ENCODE measurements around the gene CCDC146. TPM values are rescaled to one million over a fixed set of nuclear protein-coding genes. Genes with fewer than 3 reads are reported as not detected.

Gene CCDC146
- total RNA-seq, 1 experiment from 2014 or later: 1.1 TPM

DNA sequence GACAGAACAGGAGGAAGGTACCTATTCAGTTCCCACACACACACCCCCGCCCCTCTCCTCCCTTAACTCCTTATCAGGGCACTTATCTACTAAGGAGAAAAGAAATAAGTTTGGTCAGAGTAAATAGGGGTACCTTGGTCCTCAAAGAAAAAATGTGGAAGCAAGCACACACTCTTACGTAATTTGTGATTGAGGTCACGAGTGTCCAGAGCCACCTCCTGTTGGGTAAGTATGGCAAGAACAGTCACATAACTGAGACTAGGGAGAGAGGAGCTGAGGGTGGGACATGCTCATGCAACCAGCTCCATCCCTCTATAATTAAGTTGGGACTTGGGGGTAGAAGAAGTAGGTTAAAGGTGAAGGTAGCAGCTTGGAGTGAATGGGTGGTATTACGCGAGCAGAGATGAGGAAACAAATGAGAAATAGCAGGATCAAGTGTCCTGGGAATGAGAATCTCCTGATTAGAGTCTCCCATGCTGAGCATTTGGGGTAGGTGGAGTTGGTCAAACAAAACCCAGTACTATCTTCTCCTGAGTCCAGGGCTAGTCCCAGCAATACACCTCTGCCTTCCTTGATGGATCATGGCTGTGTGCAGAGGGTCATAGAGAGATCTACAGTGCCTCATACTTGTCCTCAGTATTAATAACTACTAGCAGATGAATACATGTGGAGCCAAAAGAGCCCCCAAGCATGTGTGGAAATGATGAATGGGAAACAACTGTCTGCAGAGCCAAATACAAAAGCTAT is 216.6 kb downstream of the CCDC146 start:
- H3K27ac Mint-ChIP-seq: no peak overlapping the region
- POLR2A ChIA-PET: no interaction called here
- TF ChIP-seq ZNF219 (CRISPR knock-in tag; IDR thresholded peaks at IDR 0.05; ENCODE audit: borderline replicate concordance): no peak
- TF ChIP-seq TEAD4 (CRISPR knock-in tag; IDR thresholded peaks at IDR 0.05): no peak
- no peak for TF ChIP-seq SP1 (CRISPR knock-in tag; conservative IDR thresholded peaks at IDR 0.05)
- TF ChIP-seq ERG (CRISPR knock-in tag; IDR thresholded peaks at IDR 0.05): no peak
- TF ChIP-seq E2F1 (CRISPR knock-in tag; IDR thresholded peaks at IDR 0.05): no peak
- TF ChIP-seq FOXK1 (CRISPR knock-in tag; IDR thresholded peaks at IDR 0.05): no peak
- TF ChIP-seq, protein P1, sequence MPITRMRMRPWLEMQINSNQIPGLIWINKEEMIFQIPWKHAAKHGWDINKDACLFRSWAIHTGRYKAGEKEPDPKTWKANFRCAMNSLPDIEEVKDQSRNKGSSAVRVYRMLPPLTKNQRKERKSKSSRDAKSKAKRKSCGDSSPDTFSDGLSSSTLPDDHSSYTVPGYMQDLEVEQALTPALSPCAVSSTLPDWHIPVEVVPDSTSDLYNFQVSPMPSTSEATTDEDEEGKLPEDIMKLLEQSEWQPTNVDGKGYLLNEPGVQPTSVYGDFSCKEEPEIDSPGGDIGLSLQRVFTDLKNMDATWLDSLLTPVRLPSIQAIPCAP (CRISPR knock-in tag; IDR thresholded peaks at IDR 0.05): no peak
- TF ChIP-seq, protein P2, sequence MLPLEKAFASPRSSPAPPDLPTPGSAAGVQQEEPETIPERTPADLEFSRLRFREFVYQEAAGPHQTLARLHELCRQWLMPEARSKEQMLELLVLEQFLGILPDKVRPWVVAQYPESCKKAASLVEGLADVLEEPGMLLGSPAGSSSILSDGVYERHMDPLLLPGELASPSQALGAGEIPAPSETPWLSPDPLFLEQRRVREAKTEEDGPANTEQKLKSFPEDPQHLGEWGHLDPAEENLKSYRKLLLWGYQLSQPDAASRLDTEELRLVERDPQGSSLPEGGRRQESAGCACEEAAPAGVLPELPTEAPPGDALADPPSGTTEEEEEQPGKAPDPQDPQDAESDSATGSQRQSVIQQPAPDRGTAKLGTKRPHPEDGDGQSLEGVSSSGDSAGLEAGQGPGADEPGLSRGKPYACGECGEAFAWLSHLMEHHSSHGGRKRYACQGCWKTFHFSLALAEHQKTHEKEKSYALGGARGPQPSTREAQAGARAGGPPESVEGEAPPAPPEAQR (CRISPR knock-in tag; IDR thresholded peaks at IDR 0.05): no peak
- TF ChIP-seq, protein P3, sequence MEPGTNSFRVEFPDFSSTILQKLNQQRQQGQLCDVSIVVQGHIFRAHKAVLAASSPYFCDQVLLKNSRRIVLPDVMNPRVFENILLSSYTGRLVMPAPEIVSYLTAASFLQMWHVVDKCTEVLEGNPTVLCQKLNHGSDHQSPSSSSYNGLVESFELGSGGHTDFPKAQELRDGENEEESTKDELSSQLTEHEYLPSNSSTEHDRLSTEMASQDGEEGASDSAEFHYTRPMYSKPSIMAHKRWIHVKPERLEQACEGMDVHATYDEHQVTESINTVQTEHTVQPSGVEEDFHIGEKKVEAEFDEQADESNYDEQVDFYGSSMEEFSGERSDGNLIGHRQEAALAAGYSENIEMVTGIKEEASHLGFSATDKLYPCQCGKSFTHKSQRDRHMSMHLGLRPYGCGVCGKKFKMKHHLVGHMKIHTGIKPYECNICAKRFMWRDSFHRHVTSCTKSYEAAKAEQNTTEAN (CRISPR knock-in tag; IDR thresholded peaks at IDR 0.05): no peak
- TF ChIP-seq ZNF121 (CRISPR knock-in tag; IDR thresholded peaks at IDR 0.05): no peak
- no peak for TF ChIP-seq CREM (CRISPR knock-in tag; IDR thresholded peaks at IDR 0.05)
- no peak for TF ChIP-seq OVOL2 (CRISPR knock-in tag; IDR thresholded peaks at IDR 0.05; ENCODE audit: borderline replicate concordance)
- TF ChIP-seq PRDM15 (CRISPR knock-in tag; IDR thresholded peaks at IDR 0.05): no peak
- no peak for TF ChIP-seq TP53 (CRISPR knock-in tag; IDR thresholded peaks at IDR 0.05)

DNA sequence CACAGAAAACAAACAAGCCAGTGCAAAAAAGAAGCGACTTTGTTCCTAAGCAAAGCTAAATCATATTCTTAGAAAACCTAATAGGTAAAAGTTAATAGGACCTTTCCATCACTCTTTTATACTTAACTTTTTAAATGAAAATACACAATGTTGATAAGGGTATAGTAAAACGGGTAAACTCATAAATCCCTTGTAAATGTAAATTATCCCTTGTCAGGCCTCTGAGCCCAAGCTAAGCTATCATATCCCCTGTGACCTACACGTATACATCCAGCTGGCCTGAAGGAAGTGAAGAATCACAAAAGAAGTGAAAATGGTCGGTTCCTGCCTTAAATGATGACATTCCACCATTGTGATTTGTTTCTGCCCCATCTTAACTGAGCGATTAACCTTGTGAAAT is 217.3 kb downstream of the CCDC146 start:
- no peaks in the 10 kb centered on the region; the same call in 1 of the 2 replicates for H3K4me1 Mint-ChIP-seq
- peaks cover 13% of the 10 kb centered on the region for H3K36me3 Mint-ChIP-seq
- CTCF ChIA-PET: no interaction called here
- H3K27ac Mint-ChIP-seq: no peak overlapping the region
- H3K27me3 Mint-ChIP-seq (ENCODE audit: low read depth): 0 out of 2 replicates have a peak, but pooled peaks cover 6% of the 10 kb centered on the region
- POLR2A ChIA-PET: no interaction called here
- H3K4me3 Mint-ChIP-seq: no peak overlapping the region
- H3K9me3 Mint-ChIP-seq: 0 out of 2 replicates have a peak, but pooled peaks cover 4% of the 10 kb centered on the region
- ATAC-seq (no peak), DNase-seq (ENCODE audit: low spot score) (no peak)
- no peak for TF ChIP-seq ZNF263 (CRISPR knock-in tag; IDR thresholded peaks at IDR 0.05; ENCODE audit: low read depth)

More for the DNA sequence above, 216.6 kb downstream of the CCDC146 start:
- no peak for DNase-seq (ENCODE audit: low spot score)
- Mint-ChIP-seq H3K36me3 (peaks cover 13% of the 10 kb centered on the region), H3K9me3 (0 out of 2 replicates have a peak, but pooled peaks cover 4% of the 10 kb centered on the region), H3K27me3 (ENCODE audit: low read depth) (0 out of 2 replicates have a peak, but pooled peaks cover 6% of the 10 kb centered on the region), H3K4me3 (no peak overlapping the region), H3K4me1 (no peaks in the 10 kb centered on the region; the same call in 1 of the 2 replicates)
- no peak for ATAC-seq
- CTCF ChIA-PET: no interaction called here

Other genes with a start within 250 kb of the CCDC146 start
- gene SPDYE17, start 90.3 kb upstream of the CCDC146 start, total RNA-seq (2021): not detected in 3 replicates
- not detected in 3 replicates for gene SPDYE18, start 60.1 kb upstream of the CCDC146 start, total RNA-seq (2021)
- gene FGL2, start 77.2 kb downstream of the CCDC146 start, total RNA-seq (2021): 0.05 TPM in 1 of 3 replicates, not detected in the others

Measured in WTC11 (cell line).